H9 (cell line): ENCODE data around the gene MOB3A. TPM values are rescaled to one million over a fixed set of nuclear protein-coding genes. Genes with fewer than 3 reads are reported as not detected.
A peak's percentile ranks its signal among the peaks of the same experiment; 100 is the strongest.

ENCODE experiments used
- DNase-seq: peaks from one replicate; pipeline ENCODE4 v3.0.0-alpha.2; 2017
- H2AFZ ChIP-seq: one replicate; pipeline ENCODE4 v1.6.1; 2013; ENCODE audit warnings: mild to moderate bottlenecking, low read length, control low read depth, moderate library complexity
- H2AK5ac ChIP-seq: 2 replicates; pipeline ENCODE4 v1.6.1; 2013; ENCODE audit warnings: low read length, control low read depth, mixed read lengths; ENCODE audit not compliant: insufficient read length
- H2BK120ac ChIP-seq: one replicate; pipeline ENCODE4 v1.6.1; 2013; ENCODE audit warnings: low read depth, mild to moderate bottlenecking, low read length, control low read depth, inconsistent platforms; ENCODE audit not compliant: poor library complexity, severe bottlenecking
- H2BK12ac ChIP-seq: 2 replicates; pipeline ENCODE4 v1.6.1; 2013; ENCODE audit warnings: low read length, control low read depth, mixed read lengths, low read depth; ENCODE audit not compliant: insufficient read length
- H2BK15ac ChIP-seq: 2 replicates; pipeline ENCODE4 v1.6.1; 2013; ENCODE audit warnings: low read depth, low read length, control low read depth
- H2BK20ac ChIP-seq: one replicate; pipeline ENCODE4 v1.6.1; 2013; ENCODE audit warnings: low read depth, mild to moderate bottlenecking, low read length, control low read depth, inconsistent platforms; ENCODE audit not compliant: poor library complexity, severe bottlenecking
- H2BK5ac ChIP-seq: 2 replicates; pipeline ENCODE4 v1.6.1; 2013; ENCODE audit warnings: low read length, control low read depth, mixed read lengths; ENCODE audit not compliant: insufficient read length
- H3K14ac ChIP-seq: 2 replicates; pipeline ENCODE4 v1.6.1; 2013; ENCODE audit warnings: low read length, control low read depth; ENCODE audit not compliant: insufficient read depth
- H3K18ac ChIP-seq: 2 replicates; pipeline ENCODE4 v1.6.1; 2013; ENCODE audit warnings: low read depth, mild to moderate bottlenecking, mixed read lengths, low read length, control low read depth; ENCODE audit not compliant: insufficient read length
- H3K23ac ChIP-seq: 2 replicates; pipeline ENCODE4 v1.6.1; 2013; ENCODE audit warnings: low read length, control low read depth, mixed read lengths, low read depth; ENCODE audit not compliant: insufficient read length
- H3K23me2 ChIP-seq: 2 replicates; pipeline ENCODE4 v1.6.1; 2013; ENCODE audit warnings: low read depth, mild to moderate bottlenecking, mixed read lengths, low read length, control low read depth; ENCODE audit not compliant: insufficient read length, poor library complexity, severe bottlenecking
- H3K27ac ChIP-seq: 2 replicates; pipeline ENCODE4 v1.5.1; 2013; ENCODE audit warnings: low read length, control low read depth, mixed read lengths, low read depth; ENCODE audit not compliant: insufficient read length
- H3K27me3 ChIP-seq: 2 replicates; pipeline ENCODE4 v1.6.1; 2013; ENCODE audit warnings: low read length, control low read depth, inconsistent platforms; ENCODE audit not compliant: insufficient read depth
- H3K4ac ChIP-seq: 2 replicates; pipeline ENCODE4 v1.6.1; 2013; ENCODE audit warnings: low read depth, mild to moderate bottlenecking, control low read depth, inconsistent platforms, low read length, moderate library complexity
- H3K4me1 ChIP-seq: 2 replicates; pipeline ENCODE4 v1.6.1; 2013; ENCODE audit warnings: low read length, control low read depth, inconsistent platforms; ENCODE audit not compliant: insufficient read depth
- H3K4me2 ChIP-seq: 2 replicates; pipeline ENCODE4 v1.6.1; 2013; ENCODE audit warnings: low read length, control low read depth, mixed read lengths; ENCODE audit not compliant: insufficient read length, insufficient read depth
- H3K56ac ChIP-seq: 2 replicates; pipeline ENCODE4 v1.6.1; 2013; ENCODE audit warnings: low read depth, mild to moderate bottlenecking, mixed read lengths, low read length, control low read depth; ENCODE audit not compliant: insufficient read length
- H3K79me1 ChIP-seq: 2 replicates; pipeline ENCODE4 v1.6.1; 2013; ENCODE audit warnings: low read depth, mild to moderate bottlenecking, moderate library complexity, low read length, control low read depth, inconsistent platforms; ENCODE audit not compliant: insufficient read depth, poor library complexity, severe bottlenecking
- H3K79me2 ChIP-seq: 2 replicates; pipeline ENCODE4 v1.6.1; 2013; ENCODE audit warnings: low read length, control low read depth, inconsistent platforms; ENCODE audit not compliant: insufficient read depth
- H3K9ac ChIP-seq: 2 replicates; pipeline ENCODE4 v1.6.1; 2013; ENCODE audit warnings: low read length, control low read depth, mixed read lengths; ENCODE audit not compliant: insufficient read length; ENCODE audit errors: extremely low read depth
- H3K9me3 ChIP-seq: one replicate; pipeline ENCODE4 v1.6.1; 2013; ENCODE audit warnings: low read depth, low read length, inconsistent platforms; ENCODE audit not compliant: control insufficient read depth
- H3T11ph ChIP-seq: one replicate; pipeline ENCODE4 v1.6.1; 2013; ENCODE audit warnings: mild to moderate bottlenecking, low read length, control low read depth, inconsistent platforms
- H4K20me1 ChIP-seq: one replicate; pipeline ENCODE4 v1.6.1; 2013; ENCODE audit not compliant: control insufficient read depth, insufficient read length, insufficient read depth
- H4K5ac ChIP-seq: 2 replicates; pipeline ENCODE4 v1.6.1; 2013; ENCODE audit warnings: low read depth, mild to moderate bottlenecking, mixed read lengths, low read length, control low read depth; ENCODE audit not compliant: insufficient read length
- H4K8ac ChIP-seq: replicated peaks from 2 replicates; pipeline ENCODE4 v1.6.1; 2013; ENCODE audit warnings: low read length, control low read depth, mixed read lengths, low read depth; ENCODE audit not compliant: insufficient read length
- H4K91ac ChIP-seq: 2 replicates; pipeline ENCODE4 v1.6.1; 2013; ENCODE audit warnings: low read depth, mild to moderate bottlenecking, moderate library complexity, mixed read lengths, low read length, control low read depth; ENCODE audit not compliant: insufficient read length
- H3K27ac Mint-ChIP-seq, 3 experiments: 2 replicates in 2 of 3; 3 replicates in 1 of 3; pipeline ENCODE4 v1.8.0; 2020 to 2021; ENCODE audit warnings: mixed read lengths in 3 of 3, mild to moderate bottlenecking in 1 of 3, moderate library complexity in 1 of 3
- H3K27me3 Mint-ChIP-seq: 2 replicates; pipeline ENCODE4 v1.8.0; 2021; ENCODE audit warnings: low read depth, mild to moderate bottlenecking, moderate library complexity, mixed read lengths
- H3K36me3 Mint-ChIP-seq, 3 experiments: 2 replicates in 2 of 3; 3 replicates in 1 of 3; pipeline ENCODE4 v1.8.0; 2020 to 2021; ENCODE audit warnings: low read depth in 3 of 3, mixed read lengths in 3 of 3; ENCODE audit not compliant: insufficient read depth in 1 of 3
- H3K4me1 Mint-ChIP-seq, 2 experiments: 2 replicates each; pipeline ENCODE4 v1.8.0; 2020; ENCODE audit warnings: mixed read lengths in 2 of 2
- H3K4me3 Mint-ChIP-seq, 2 experiments: 2 replicates in 1 of 2; 3 replicates in 1 of 2; pipeline ENCODE4 v1.8.0; 2020 to 2021; ENCODE audit warnings: mild to moderate bottlenecking in 2 of 2, mixed read lengths in 2 of 2, moderate library complexity in 1 of 2
- H3K9me3 Mint-ChIP-seq, 2 experiments: 2 replicates in 1 of 2; 3 replicates in 1 of 2; pipeline ENCODE4 v1.8.0; 2020; ENCODE audit warnings: mild to moderate bottlenecking in 2 of 2, mixed read lengths in 2 of 2, moderate library complexity in 1 of 2
- WGBS: extraction: QIAGEN DNeasy Blood & Tissue Kit; methylation state at CpG from one replicate; pipeline ENCODE4 v1.1.7; 2013; ENCODE audit warnings: missing lambda C conversion rate, low lambda C conversion rate, mixed read lengths; ENCODE audit not compliant: insufficient read length; ENCODE audit errors: extremely low coverage; 5-methylcytosine and 5-hydroxymethylcytosine counted together
- total RNA-seq: library from RNA; stranded (reverse); gene quantifications from 2 replicates; pipeline ENCODE4 v1.2.1, GENCODE V29; 2021
- TF ChIP-seq, protein P1 (sequence below): fragments of 200-600 bp; sonication (generic); conservative IDR thresholded peaks from 3 replicates; pipeline ENCODE4 v1.8.0; 2021; ENCODE audit warnings: antibody characterized with exemption, mild to moderate bottlenecking

Gene MOB3A
- total RNA-seq, 1 experiment from 2014 or later: 11.5 TPM

DNA sequence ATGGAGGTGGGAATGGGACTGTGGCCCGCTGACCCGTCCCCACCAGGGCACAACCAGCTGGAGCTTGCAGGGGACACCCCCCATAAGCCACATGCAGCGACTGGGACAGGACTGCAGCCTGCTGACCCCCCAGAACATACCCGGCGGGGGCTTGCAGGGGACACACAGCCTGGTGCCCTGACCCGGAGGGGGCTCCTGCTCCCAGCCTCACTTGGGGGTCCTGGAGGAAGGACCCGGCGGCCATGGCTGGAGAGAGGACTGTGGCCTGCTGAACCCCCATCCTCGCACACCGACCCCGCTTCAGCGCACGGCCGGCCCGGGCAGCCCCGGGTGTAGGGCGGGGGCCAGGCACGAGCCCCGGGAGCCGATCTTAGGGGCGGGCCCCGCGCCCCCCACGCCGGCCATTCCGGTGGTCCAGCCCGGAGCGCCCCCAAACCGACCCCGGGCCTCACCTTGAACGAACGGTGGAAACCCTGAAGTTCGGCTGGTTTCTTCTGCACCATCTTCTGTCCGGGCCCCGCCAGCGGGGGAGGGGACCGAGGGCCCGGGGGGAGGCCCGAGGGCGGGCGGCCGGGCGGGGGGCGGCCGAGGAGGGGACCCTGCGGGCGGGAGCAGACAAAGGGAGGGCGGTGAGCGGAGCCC lies 45.7 kb downstream of the MOB3A start:
- WGBS: no CpG with 5 or more reads among the region's 49 CpGs
- TF ChIP-seq, protein P1, sequence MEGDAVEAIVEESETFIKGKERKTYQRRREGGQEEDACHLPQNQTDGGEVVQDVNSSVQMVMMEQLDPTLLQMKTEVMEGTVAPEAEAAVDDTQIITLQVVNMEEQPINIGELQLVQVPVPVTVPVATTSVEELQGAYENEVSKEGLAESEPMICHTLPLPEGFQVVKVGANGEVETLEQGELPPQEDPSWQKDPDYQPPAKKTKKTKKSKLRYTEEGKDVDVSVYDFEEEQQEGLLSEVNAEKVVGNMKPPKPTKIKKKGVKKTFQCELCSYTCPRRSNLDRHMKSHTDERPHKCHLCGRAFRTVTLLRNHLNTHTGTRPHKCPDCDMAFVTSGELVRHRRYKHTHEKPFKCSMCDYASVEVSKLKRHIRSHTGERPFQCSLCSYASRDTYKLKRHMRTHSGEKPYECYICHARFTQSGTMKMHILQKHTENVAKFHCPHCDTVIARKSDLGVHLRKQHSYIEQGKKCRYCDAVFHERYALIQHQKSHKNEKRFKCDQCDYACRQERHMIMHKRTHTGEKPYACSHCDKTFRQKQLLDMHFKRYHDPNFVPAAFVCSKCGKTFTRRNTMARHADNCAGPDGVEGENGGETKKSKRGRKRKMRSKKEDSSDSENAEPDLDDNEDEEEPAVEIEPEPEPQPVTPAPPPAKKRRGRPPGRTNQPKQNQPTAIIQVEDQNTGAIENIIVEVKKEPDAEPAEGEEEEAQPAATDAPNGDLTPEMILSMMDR: no peak
- Histone ChIP-seq H4K8ac (no peak overlapping the region), H3K4ac (no peak overlapping the region), H3T11ph (no peak overlapping the region), H2BK20ac (no peak overlapping the region), H3K79me1 (peaks cover 3% of the 10 kb centered on the region), H4K91ac (no peak overlapping the region), H2AK5ac (no peak overlapping the region), H4K5ac (no peak overlapping the region), H3K79me2 (peaks cover 11% of the 10 kb centered on the region; the same call in 1 of the 2 replicates), H4K20me1 (no peaks in the 10 kb centered on the region), H2BK5ac (no peak overlapping the region), H3K27ac (no peak overlapping the region), H2BK12ac (no peak overlapping the region), H3K4me2 (peak overlapping the region; percentile 65), H3K27me3 (no peaks in the 10 kb centered on the region), H3K9me3 (no peaks in the 10 kb centered on the region), H3K56ac (no peak overlapping the region), H3K9ac (peak overlapping the region; percentile 17), H3K18ac (no peak overlapping the region), H3K4me1 (no peaks in the 10 kb centered on the region), H3K23ac (no peak overlapping the region), H3K23me2 (peaks cover 9% of the 10 kb centered on the region), H3K14ac (peak overlapping the region; percentile 70), H2BK15ac (no peak overlapping the region), H2AFZ (no peak overlapping the region), H2BK120ac (no peak overlapping the region)
- Mint-ChIP-seq H3K4me3 (peak overlapping the region; percentile 72 to 86), H3K27ac (no peak overlapping the region), H3K9me3 (no peaks in the 10 kb centered on the region), H3K27me3 (no peaks in the 10 kb centered on the region), H3K36me3 (peaks cover 0 to 4% (median 0%) of the 10 kb centered on the region in 3 experiments; a peak in 1 of 7 replicates), H3K4me1 (peaks cover 5 to 9% of the 10 kb centered on the region in 2 experiments; a peak in 3 of 4 replicates)
- no peak for DNase-seq
